KMS-11 (cell line): ENCODE data around the gene CDC37L1.

Experiments
- H2AFZ ChIP-seq: fragments of 200-600 bp; sonication (generic); 2 replicates; pipeline ENCODE4 v1.6.1; 2016; ENCODE audit warnings: antibody characterized with exemption, mixed run types, low read depth
- H3K27ac ChIP-seq: fragments of 200-600 bp; sonication (generic); 2 replicates; pipeline ENCODE4 v1.6.1; 2016; ENCODE audit warnings: mild to moderate bottlenecking, mixed run types
- H3K27me3 ChIP-seq: fragments of 200-600 bp; sonication (generic); 2 replicates; pipeline ENCODE4 v1.6.1; 2017; ENCODE audit warnings: mild to moderate bottlenecking, low read depth, mixed run types, moderate library complexity; ENCODE audit not compliant: insufficient read depth
- H3K36me3 ChIP-seq: fragments of 200-600 bp; sonication (generic); 2 replicates; pipeline ENCODE4 v1.6.1; 2017; ENCODE audit warnings: mild to moderate bottlenecking, mixed run types; ENCODE audit not compliant: insufficient read depth
- H3K4me1 ChIP-seq: fragments of 200-600 bp; sonication (generic); 2 replicates; pipeline ENCODE4 v1.6.1; 2016; ENCODE audit warnings: mild to moderate bottlenecking, low read depth, mixed run types; ENCODE audit not compliant: poor library complexity, severe bottlenecking
- H3K4me2 ChIP-seq: fragments of 200-600 bp; sonication (generic); 2 replicates; pipeline ENCODE4 v1.7.0; 2016; ENCODE audit warnings: mild to moderate bottlenecking, mixed run types
- H3K4me3 ChIP-seq: fragments of 200-600 bp; sonication (generic); IDR thresholded peaks from 2 replicates; pipeline ENCODE4 v1.6.1; 2017; ENCODE audit warnings: low read depth, low read length, mixed read lengths; ENCODE audit not compliant: insufficient read depth
- H3K79me2 ChIP-seq: fragments of 200-600 bp; sonication (generic); 2 replicates; pipeline ENCODE4 v1.6.1; 2016; ENCODE audit warnings: low read depth, mixed run types; ENCODE audit not compliant: insufficient read depth
- H3K9ac ChIP-seq: fragments of 200-600 bp; sonication (generic); 2 replicates; pipeline ENCODE4 v1.6.1; 2016; ENCODE audit warnings: mild to moderate bottlenecking, mixed run types
- H4K20me1 ChIP-seq: fragments of 200-600 bp; sonication (generic); 2 replicates; pipeline ENCODE4 v1.6.1; 2016; ENCODE audit warnings: mild to moderate bottlenecking, mixed run types; ENCODE audit not compliant: insufficient read depth
- TF ChIP-seq, protein P1 (sequence below): fragments of 200-600 bp; sonication (generic); conservative IDR thresholded peaks from 2 replicates; pipeline ENCODE4 v1.6.1; 2017; ENCODE audit warnings: low read depth, mild to moderate bottlenecking, antibody characterized with exemption, low read length, moderate library complexity, mixed read lengths

The CDC37L1 gene

GRCh38 chr9:4690144-4690543 is 10.8 kb downstream of the CDC37L1 start:
- peak overlapping the region; percentile 46; the same call in 1 of the 2 replicates for H3K4me2 ChIP-seq

GRCh38 chr9:4691795-4692194 is 12.4 kb downstream of the CDC37L1 start:
- Histone ChIP-seq H3K4me3 (no peak overlapping the region), H3K27me3 (no peaks in the 10 kb centered on the region), H3K27ac (no peak overlapping the region), H3K9ac (no peak overlapping the region), H3K36me3 (0 out of 2 replicates have a peak, but pooled peaks cover 4% of the 10 kb centered on the region), H3K4me1 (peaks cover 36% of the 10 kb centered on the region), H3K4me2 (no peak overlapping the region), H3K79me2 (peaks cover 26% of the 10 kb centered on the region; the same call in 1 of the 2 replicates), H2AFZ (no peak overlapping the region), H4K20me1 (no peaks in the 10 kb centered on the region)
- TF ChIP-seq, protein P1, sequence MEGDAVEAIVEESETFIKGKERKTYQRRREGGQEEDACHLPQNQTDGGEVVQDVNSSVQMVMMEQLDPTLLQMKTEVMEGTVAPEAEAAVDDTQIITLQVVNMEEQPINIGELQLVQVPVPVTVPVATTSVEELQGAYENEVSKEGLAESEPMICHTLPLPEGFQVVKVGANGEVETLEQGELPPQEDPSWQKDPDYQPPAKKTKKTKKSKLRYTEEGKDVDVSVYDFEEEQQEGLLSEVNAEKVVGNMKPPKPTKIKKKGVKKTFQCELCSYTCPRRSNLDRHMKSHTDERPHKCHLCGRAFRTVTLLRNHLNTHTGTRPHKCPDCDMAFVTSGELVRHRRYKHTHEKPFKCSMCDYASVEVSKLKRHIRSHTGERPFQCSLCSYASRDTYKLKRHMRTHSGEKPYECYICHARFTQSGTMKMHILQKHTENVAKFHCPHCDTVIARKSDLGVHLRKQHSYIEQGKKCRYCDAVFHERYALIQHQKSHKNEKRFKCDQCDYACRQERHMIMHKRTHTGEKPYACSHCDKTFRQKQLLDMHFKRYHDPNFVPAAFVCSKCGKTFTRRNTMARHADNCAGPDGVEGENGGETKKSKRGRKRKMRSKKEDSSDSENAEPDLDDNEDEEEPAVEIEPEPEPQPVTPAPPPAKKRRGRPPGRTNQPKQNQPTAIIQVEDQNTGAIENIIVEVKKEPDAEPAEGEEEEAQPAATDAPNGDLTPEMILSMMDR, result no peak

More at GRCh38 chr9:4690144-4690543, 10.8 kb downstream of the CDC37L1 start:
- Histone ChIP-seq H3K27ac (peak overlapping the region; percentile 53), H3K4me1 (peaks cover 36% of the 10 kb centered on the region), H3K79me2 (peaks cover 28% of the 10 kb centered on the region; the same call in 1 of the 2 replicates), H4K20me1 (no peaks in the 10 kb centered on the region), H3K27me3 (no peaks in the 10 kb centered on the region), H2AFZ (no peak overlapping the region), H3K9ac (no peak overlapping the region), H3K36me3 (0 out of 2 replicates have a peak, but pooled peaks cover 4% of the 10 kb centered on the region), H3K4me3 (no peak overlapping the region)
- TF ChIP-seq, protein P1, result no peak

DNA sequence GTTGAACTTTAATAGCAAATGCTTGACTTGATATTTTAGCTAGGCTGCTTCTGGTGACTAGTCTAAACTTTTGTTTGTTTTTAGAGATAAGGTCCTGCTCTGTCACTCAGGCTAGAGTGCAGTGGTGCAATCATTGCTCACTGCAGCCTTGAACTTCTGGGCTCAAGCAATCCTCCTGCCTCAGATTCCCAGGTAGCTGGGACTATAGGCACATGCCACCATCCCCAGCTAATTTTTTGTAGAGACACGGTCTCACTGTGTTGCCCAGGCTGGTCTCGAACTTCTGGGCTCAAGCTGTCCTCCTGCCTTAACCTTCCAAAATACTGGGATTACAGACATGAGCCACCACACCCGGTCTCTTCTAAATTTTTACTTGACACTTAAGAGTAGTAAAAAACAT is 20.7 kb downstream of the CDC37L1 start:
- H3K36me3 ChIP-seq, result no peaks in the 10 kb centered on the region
- H3K4me3 ChIP-seq, result no peak overlapping the region
- 0 out of 2 replicates have a peak, but pooled peaks cover under 1% of the 10 kb centered on the region for H3K79me2 ChIP-seq
- H3K4me1 ChIP-seq, result no peaks in the 10 kb centered on the region
- no peak overlapping the region for H3K4me2 ChIP-seq
- H2AFZ ChIP-seq, result no peak overlapping the region
- no peaks in the 10 kb centered on the region for H3K27me3 ChIP-seq
- TF ChIP-seq, protein P1, result no peak
- no peak overlapping the region for H3K27ac ChIP-seq
- no peaks in the 10 kb centered on the region for H4K20me1 ChIP-seq
- H3K9ac ChIP-seq, result no peak overlapping the region

GRCh38 chr9:4700932-4701331 is 21.6 kb downstream of the CDC37L1 start:
- Histone ChIP-seq H3K27ac (no peak overlapping the region), H3K27me3 (no peaks in the 10 kb centered on the region), H3K4me1 (no peaks in the 10 kb centered on the region), H3K79me2 (no peaks in the 10 kb centered on the region), H3K36me3 (no peaks in the 10 kb centered on the region), H4K20me1 (no peaks in the 10 kb centered on the region), H3K4me2 (no peak overlapping the region), H3K9ac (no peak overlapping the region), H2AFZ (no peak overlapping the region), H3K4me3 (no peak overlapping the region)
- TF ChIP-seq, protein P1, result no peak
